ENCODE results near the gene BANF2.
"Not testable (repeated sequence)": the region's sequence is repeated elsewhere in the genome, so short reads cannot be mapped to it uniquely, and the experiment has no call there.

Gene BANF2

GRCh38 chr20:17657079-17657825 is 42.5 kb upstream of the BANF2 start:
- peaks cover 12 to 15% of the 10 kb centered on the region in 2 donors for H3K36me3 ChIP-seq (ENCODE audit: control insufficient read depth in 2 of 2, insufficient read depth in 2 of 2, low read length in 2 of 2)

GRCh38 chr20:17657898-17658647 is 41.7 kb upstream of the BANF2 start:
- peaks cover 10% of the 10 kb centered on the region for H3K4me1 ChIP-seq (ENCODE audit: control insufficient read depth, insufficient read depth, low read length)

More at GRCh38 chr20:17657079-17657825, 42.5 kb upstream of the BANF2 start:
- Histone ChIP-seq H3K9me3 (ENCODE audit: control insufficient read depth in 2 of 2, low read length in 2 of 2) (no peaks in the 10 kb centered on the region), H3K4me3 (ENCODE audit: low read length in 2 of 2) (no peak overlapping the region), H3K27ac (ENCODE audit: low read length) (no peak overlapping the region), H3K9ac (ENCODE audit: low read length in 2 of 2) (no peak overlapping the region), H3K27me3 (ENCODE audit: control insufficient read depth in 1 of 2, insufficient read depth in 2 of 2, low read length in 2 of 2) (no peaks in the 10 kb centered on the region), H3K4me1 (ENCODE audit: control insufficient read depth, insufficient read depth, low read length) (peaks cover 10% of the 10 kb centered on the region)

GRCh38 chr20:17658648-17658993 is 41.1 kb upstream of the BANF2 start:
- Histone ChIP-seq H3K4me3 (ENCODE audit: low read length in 2 of 2) (no peak overlapping the region), H3K9me3 (ENCODE audit: control insufficient read depth in 2 of 2, low read length in 2 of 2) (no peaks in the 10 kb centered on the region), H3K9ac (ENCODE audit: low read length in 2 of 2) (no peak overlapping the region), H3K27ac (ENCODE audit: low read length) (no peak overlapping the region), H3K27me3 (ENCODE audit: control insufficient read depth in 1 of 2, insufficient read depth in 2 of 2, low read length in 2 of 2) (no peaks in the 10 kb centered on the region), H3K4me1 (ENCODE audit: control insufficient read depth, insufficient read depth, low read length) (peaks cover 7% of the 10 kb centered on the region), H3K36me3 (ENCODE audit: control insufficient read depth in 2 of 2, insufficient read depth in 2 of 2, low read length in 2 of 2) (peaks cover 12 to 15% of the 10 kb centered on the region in 2 donors)

More at GRCh38 chr20:17657898-17658647, 41.7 kb upstream of the BANF2 start:
- Histone ChIP-seq H3K27ac (ENCODE audit: low read length) (no peak overlapping the region), H3K4me3 (ENCODE audit: low read length in 2 of 2) (no peak overlapping the region), H3K9me3 (ENCODE audit: control insufficient read depth in 2 of 2, low read length in 2 of 2) (no peaks in the 10 kb centered on the region), H3K9ac (ENCODE audit: low read length in 2 of 2) (no peak overlapping the region), H3K36me3 (ENCODE audit: control insufficient read depth in 2 of 2, insufficient read depth in 2 of 2, low read length in 2 of 2) (peaks cover 12 to 15% of the 10 kb centered on the region in 2 donors), H3K27me3 (ENCODE audit: control insufficient read depth in 1 of 2, insufficient read depth in 2 of 2, low read length in 2 of 2) (no peaks in the 10 kb centered on the region)

- H3K27ac ChIP-seq (ENCODE audit: low read length); H3K4me3 ChIP-seq (ENCODE audit: low read length in 2 of 2); H3K27me3 ChIP-seq (ENCODE audit: control insufficient read depth in 1 of 2, insufficient read depth in 2 of 2, low read length in 2 of 2); H3K9ac ChIP-seq (ENCODE audit: low read length in 2 of 2); H3K9me3 ChIP-seq (ENCODE audit: control insufficient read depth in 2 of 2, low read length in 2 of 2); H3K4me1 ChIP-seq (ENCODE audit: control insufficient read depth, insufficient read depth, low read length): not testable (repeated sequence)
- H3K36me3 ChIP-seq (ENCODE audit: control insufficient read depth in 2 of 2, insufficient read depth in 2 of 2, low read length in 2 of 2): peaks cover 12 to 15% of the 10 kb centered on the region in 2 donors
Observed at GRCh38 chr20:17659344-17659743, 40.4 kb upstream of the BANF2 start.

GRCh38 chr20:17659801-17660200 is 40.0 kb upstream of the BANF2 start:
- peaks cover 12 to 15% of the 10 kb centered on the region in 2 donors for H3K36me3 ChIP-seq (ENCODE audit: control insufficient read depth in 2 of 2, insufficient read depth in 2 of 2, low read length in 2 of 2)
- no peak overlapping the region for H3K4me3 ChIP-seq (ENCODE audit: low read length in 2 of 2)
- H3K4me1 ChIP-seq (ENCODE audit: control insufficient read depth, insufficient read depth, low read length): peaks cover 7% of the 10 kb centered on the region
- H3K27ac ChIP-seq (ENCODE audit: low read length): no peak overlapping the region
- H3K9ac ChIP-seq (ENCODE audit: low read length in 2 of 2): no peak overlapping the region
- no peaks in the 10 kb centered on the region for H3K9me3 ChIP-seq (ENCODE audit: control insufficient read depth in 2 of 2, low read length in 2 of 2)
- H3K27me3 ChIP-seq (ENCODE audit: control insufficient read depth in 1 of 2, insufficient read depth in 2 of 2, low read length in 2 of 2): no peaks in the 10 kb centered on the region

GRCh38 chr20:17660667-17661066 is 39.1 kb upstream of the BANF2 start:
- no peaks in the 10 kb centered on the region for H3K9me3 ChIP-seq (ENCODE audit: control insufficient read depth in 2 of 2, low read length in 2 of 2)
- H3K36me3 ChIP-seq (ENCODE audit: control insufficient read depth in 2 of 2, insufficient read depth in 2 of 2, low read length in 2 of 2): peaks cover 12 to 15% of the 10 kb centered on the region in 2 donors
- peaks cover 7% of the 10 kb centered on the region for H3K4me1 ChIP-seq (ENCODE audit: control insufficient read depth, insufficient read depth, low read length)
- H3K4me3 ChIP-seq (ENCODE audit: low read length in 2 of 2): no peak overlapping the region
- H3K27me3 ChIP-seq (ENCODE audit: control insufficient read depth in 1 of 2, insufficient read depth in 2 of 2, low read length in 2 of 2): no peaks in the 10 kb centered on the region
- H3K9ac ChIP-seq (ENCODE audit: low read length in 2 of 2): no peak overlapping the region
- peak overlapping the region; percentile 11 for H3K27ac ChIP-seq (ENCODE audit: low read length)

GRCh38 chr20:17661121-17661744 is 38.5 kb upstream of the BANF2 start:
- Histone ChIP-seq H3K4me1 (ENCODE audit: control insufficient read depth, insufficient read depth, low read length) (peaks cover 7% of the 10 kb centered on the region), H3K9me3 (ENCODE audit: control insufficient read depth in 2 of 2, low read length in 2 of 2) (no peaks in the 10 kb centered on the region), H3K27ac (ENCODE audit: low read length) (peak overlapping the region; percentile 11), H3K36me3 (ENCODE audit: control insufficient read depth in 2 of 2, insufficient read depth in 2 of 2, low read length in 2 of 2) (peaks cover 12 to 15% of the 10 kb centered on the region in 2 donors), H3K9ac (ENCODE audit: low read length in 2 of 2) (no peak overlapping the region), H3K27me3 (ENCODE audit: control insufficient read depth in 1 of 2, insufficient read depth in 2 of 2, low read length in 2 of 2) (no peaks in the 10 kb centered on the region), H3K4me3 (ENCODE audit: low read length in 2 of 2) (no peak overlapping the region)

- Histone ChIP-seq H3K9me3 (ENCODE audit: control insufficient read depth in 2 of 2, low read length in 2 of 2) (no peaks in the 10 kb centered on the region), H3K27me3 (ENCODE audit: control insufficient read depth in 1 of 2, insufficient read depth in 2 of 2, low read length in 2 of 2) (no peaks in the 10 kb centered on the region), H3K9ac (ENCODE audit: low read length in 2 of 2) (no peak overlapping the region), H3K4me1 (ENCODE audit: control insufficient read depth, insufficient read depth, low read length) (peaks cover 7% of the 10 kb centered on the region), H3K36me3 (ENCODE audit: control insufficient read depth in 2 of 2, insufficient read depth in 2 of 2, low read length in 2 of 2) (peaks cover 12 to 15% of the 10 kb centered on the region in 2 donors), H3K4me3 (ENCODE audit: low read length in 2 of 2) (no peak overlapping the region), H3K27ac (ENCODE audit: low read length) (no peak overlapping the region)
Observed at GRCh38 chr20:17662333-17663039, 37.3 kb upstream of the BANF2 start.

- no peak overlapping the region for H3K27ac ChIP-seq (ENCODE audit: low read length)
- no peaks in the 10 kb centered on the region for H3K9me3 ChIP-seq (ENCODE audit: control insufficient read depth in 2 of 2, low read length in 2 of 2)
Observed at GRCh38 chr20:17663040-17663399, 36.7 kb upstream of the BANF2 start.

GRCh38 chr20:17663486-17663885 is 36.3 kb upstream of the BANF2 start:
- Histone ChIP-seq H3K9ac (ENCODE audit: low read length in 2 of 2) (no peak overlapping the region), H3K4me3 (ENCODE audit: low read length in 2 of 2) (no peak overlapping the region), H3K27ac (ENCODE audit: low read length) (no peak overlapping the region), H3K9me3 (ENCODE audit: control insufficient read depth in 2 of 2, low read length in 2 of 2) (no peaks in the 10 kb centered on the region), H3K4me1 (ENCODE audit: control insufficient read depth, insufficient read depth, low read length) (peaks cover 7% of the 10 kb centered on the region), H3K27me3 (ENCODE audit: control insufficient read depth in 1 of 2, insufficient read depth in 2 of 2, low read length in 2 of 2) (no peaks in the 10 kb centered on the region), H3K36me3 (ENCODE audit: control insufficient read depth in 2 of 2, insufficient read depth in 2 of 2, low read length in 2 of 2) (peaks cover 5 to 6% of the 10 kb centered on the region in 2 donors)

More at GRCh38 chr20:17663040-17663399, 36.7 kb upstream of the BANF2 start:
- H3K27me3 ChIP-seq (ENCODE audit: control insufficient read depth in 1 of 2, insufficient read depth in 2 of 2, low read length in 2 of 2): no peaks in the 10 kb centered on the region
- H3K9ac ChIP-seq (ENCODE audit: low read length in 2 of 2): no peak overlapping the region
- peaks cover 7% of the 10 kb centered on the region for H3K4me1 ChIP-seq (ENCODE audit: control insufficient read depth, insufficient read depth, low read length)
- H3K36me3 ChIP-seq (ENCODE audit: control insufficient read depth in 2 of 2, insufficient read depth in 2 of 2, low read length in 2 of 2): peaks cover 10 to 11% of the 10 kb centered on the region in 2 donors
- H3K4me3 ChIP-seq (ENCODE audit: low read length in 2 of 2): no peak overlapping the region

All from stomach smooth muscle (tissue), 2 donors.